Muscle layer of colon (tissue), 2 donors: Measurements from ENCODE around the gene DNAH12.
"Not testable (repeated sequence)": the region's sequence is repeated elsewhere in the genome, so short reads cannot be mapped to it uniquely, and the experiment has no call there.

ENCODE experiments used
- H3K27ac ChIP-seq: one replicate; pipeline ENCODE4 v1.7.0; 2013; ENCODE audit warnings: low read depth, mild to moderate bottlenecking, low read length, moderate library complexity
- H3K27me3 ChIP-seq, 2 donors: one replicate each; pipeline ENCODE4 v1.7.0; 2013; ENCODE audit warnings: low read length in 2 of 2, mild to moderate bottlenecking in 2 of 2; ENCODE audit not compliant: insufficient read depth in 2 of 2, control insufficient read depth in 1 of 2
- H3K36me3 ChIP-seq: one replicate; pipeline ENCODE4 v1.7.0; 2013; ENCODE audit warnings: mild to moderate bottlenecking, low read length; ENCODE audit not compliant: insufficient read depth
- H3K4me1 ChIP-seq: one replicate; pipeline ENCODE4 v1.7.0; 2013; ENCODE audit warnings: mild to moderate bottlenecking, low read length; ENCODE audit not compliant: insufficient read depth
- H3K4me3 ChIP-seq, 2 donors: one replicate each; pipeline ENCODE4 v1.7.0; 2013; ENCODE audit warnings: low read length in 2 of 2, low read depth in 1 of 2, mild to moderate bottlenecking in 1 of 2, moderate library complexity in 1 of 2
- H3K9ac ChIP-seq: one replicate; pipeline ENCODE4 v1.7.0; 2013; ENCODE audit warnings: low read length
- H3K9me3 ChIP-seq: one replicate; pipeline ENCODE4 v1.7.0; 2013; ENCODE audit warnings: mild to moderate bottlenecking, low read length
- donor health status: abdominal sarcoma.
- donor health status: Adenocarcinoma of cecum.

The DNAH12 gene

GRCh38 chr3:57444469-57444868, 99.7 kb downstream of the DNAH12 start:
- H3K4me1 ChIP-seq = no peaks in the 10 kb centered on the region
- no peaks in the 10 kb centered on the region for H3K27me3 ChIP-seq
- no peaks in the 10 kb centered on the region for H3K9me3 ChIP-seq
- H3K27ac ChIP-seq = no peak overlapping the region
- no peaks in the 10 kb centered on the region for H3K36me3 ChIP-seq
- H3K9ac ChIP-seq = no peak overlapping the region
- H3K4me3 ChIP-seq = no peak overlapping the region

- not testable (repeated sequence) for H3K27ac ChIP-seq, H3K27me3 ChIP-seq, H3K4me1 ChIP-seq, H3K9me3 ChIP-seq, H3K36me3 ChIP-seq, H3K4me3 ChIP-seq, H3K9ac ChIP-seq
These were observed 104.0 kb downstream of the DNAH12 start for GRCh38 chr3:57440144-57440543.

- H3K4me1 ChIP-seq, H3K36me3 ChIP-seq, H3K27me3 ChIP-seq, H3K9me3 ChIP-seq, H3K27ac ChIP-seq, H3K4me3 ChIP-seq, H3K9ac ChIP-seq: not testable (repeated sequence)
These were observed 105.7 kb downstream of the DNAH12 start for GRCh38 chr3:57438460-57438859.

GRCh38 chr3:57436195-57436761, 107.9 kb downstream of the DNAH12 start:
- Histone ChIP-seq H3K9me3 (no peaks in the 10 kb centered on the region), H3K9ac (no peak overlapping the region), H3K36me3 (no peaks in the 10 kb centered on the region), H3K4me3 (no peak overlapping the region), H3K27ac (no peak overlapping the region), H3K27me3 (no peaks in the 10 kb centered on the region), H3K4me1 (no peaks in the 10 kb centered on the region)

- Histone ChIP-seq H3K4me1 (no peaks in the 10 kb centered on the region), H3K9me3 (no peaks in the 10 kb centered on the region)
These were observed 110.1 kb downstream of the DNAH12 start for GRCh38 chr3:57434041-57434440.

GRCh38 chr3:57423335-57423734, 120.8 kb downstream of the DNAH12 start:
- Histone ChIP-seq H3K27ac (no peak overlapping the region), H3K36me3 (no peaks in the 10 kb centered on the region), H3K4me1 (no peaks in the 10 kb centered on the region), H3K9me3 (no peaks in the 10 kb centered on the region), H3K27me3 (no peaks in the 10 kb centered on the region), H3K4me3 (no peak overlapping the region), H3K9ac (no peak overlapping the region)

More at GRCh38 chr3:57434041-57434440, 110.1 kb downstream of the DNAH12 start:
- Histone ChIP-seq H3K4me3 (no peak overlapping the region), H3K9ac (no peak overlapping the region), H3K36me3 (no peaks in the 10 kb centered on the region), H3K27me3 (no peaks in the 10 kb centered on the region), H3K27ac (no peak overlapping the region)

- H3K9ac ChIP-seq = no peak overlapping the region
- H3K4me1 ChIP-seq = no peaks in the 10 kb centered on the region
- H3K27me3 ChIP-seq = no peaks in the 10 kb centered on the region
- no peak overlapping the region for H3K4me3 ChIP-seq
- H3K27ac ChIP-seq = no peak overlapping the region
- H3K36me3 ChIP-seq = no peaks in the 10 kb centered on the region
- H3K9me3 ChIP-seq = no peaks in the 10 kb centered on the region
These were observed 122.8 kb downstream of the DNAH12 start for GRCh38 chr3:57421336-57421735.

- Histone ChIP-seq H3K4me1 (no peaks in the 10 kb centered on the region), H3K9me3 (no peaks in the 10 kb centered on the region), H3K9ac (no peak overlapping the region)
These were observed 124.1 kb downstream of the DNAH12 start for GRCh38 chr3:57420001-57420400.

GRCh38 chr3:57411715-57412114, 132.4 kb downstream of the DNAH12 start:
- no peak overlapping the region for H3K27ac ChIP-seq
- H3K9me3 ChIP-seq = no peaks in the 10 kb centered on the region
- no peaks in the 10 kb centered on the region for H3K4me1 ChIP-seq

More at GRCh38 chr3:57420001-57420400, 124.1 kb downstream of the DNAH12 start:
- H3K36me3 ChIP-seq = no peaks in the 10 kb centered on the region
- H3K4me3 ChIP-seq = no peak overlapping the region
- H3K27me3 ChIP-seq = no peaks in the 10 kb centered on the region
- no peak overlapping the region for H3K27ac ChIP-seq

GRCh38 chr3:57409471-57409870, 134.7 kb downstream of the DNAH12 start:
- no peak overlapping the region for H3K4me3 ChIP-seq
- H3K27ac ChIP-seq = no peak overlapping the region
- no peaks in the 10 kb centered on the region for H3K4me1 ChIP-seq
- H3K36me3 ChIP-seq = no peaks in the 10 kb centered on the region
- H3K27me3 ChIP-seq = no peaks in the 10 kb centered on the region
- H3K9ac ChIP-seq = no peak overlapping the region
- no peaks in the 10 kb centered on the region for H3K9me3 ChIP-seq

More at GRCh38 chr3:57411715-57412114, 132.4 kb downstream of the DNAH12 start:
- Histone ChIP-seq H3K9ac (no peak overlapping the region), H3K27me3 (no peaks in the 10 kb centered on the region), H3K36me3 (no peaks in the 10 kb centered on the region), H3K4me3 (no peak overlapping the region)

GRCh38 chr3:57402675-57403074, 141.5 kb downstream of the DNAH12 start:
- no peaks in the 10 kb centered on the region for H3K4me1 ChIP-seq
- no peak overlapping the region for H3K4me3 ChIP-seq
- H3K27ac ChIP-seq = no peak overlapping the region
- no peak overlapping the region for H3K9ac ChIP-seq
- no peaks in the 10 kb centered on the region for H3K9me3 ChIP-seq
- H3K36me3 ChIP-seq = no peaks in the 10 kb centered on the region
- H3K27me3 ChIP-seq = no peaks in the 10 kb centered on the region

GRCh38 chr3:57397175-57398026, 146.7 kb downstream of the DNAH12 start:
- Histone ChIP-seq H3K4me1 (no peaks in the 10 kb centered on the region), H3K9ac (no peak overlapping the region), H3K27me3 (no peaks in the 10 kb centered on the region), H3K9me3 (no peaks in the 10 kb centered on the region), H3K4me3 (no peak overlapping the region), H3K36me3 (no peaks in the 10 kb centered on the region), H3K27ac (no peak overlapping the region)
